Measurements from ENCODE around the gene IQCH.

IQCH gene

DNA sequence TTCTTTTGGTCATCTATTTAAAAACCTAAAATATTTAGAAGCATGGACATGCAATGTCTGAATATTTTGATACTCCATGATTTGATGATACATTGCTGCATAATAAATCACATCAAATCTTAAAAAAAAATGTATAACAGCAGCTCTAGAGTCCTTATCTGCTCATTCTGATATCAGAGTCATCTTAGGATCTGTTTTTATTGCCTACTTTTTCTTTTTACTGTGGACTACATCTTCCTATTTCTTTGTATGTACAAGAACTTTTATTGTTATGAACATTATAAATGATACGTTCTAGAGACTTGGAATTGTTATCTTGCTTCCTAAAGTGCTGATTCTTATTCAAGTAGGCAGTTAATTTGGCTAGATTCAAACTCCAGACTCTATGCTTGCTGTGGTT is 72.7 kb downstream of the IQCH start:
- Histone ChIP-seq H3K27ac (ENCODE audit: low read length) (no peak overlapping the region), H3K4me3 (ENCODE audit: low read length in 2 of 2) (no peak overlapping the region), H3K4me1 (ENCODE audit: control insufficient read depth, insufficient read depth, low read length) (no peaks in the 10 kb centered on the region), H3K36me3 (ENCODE audit: control insufficient read depth in 2 of 2, insufficient read depth in 2 of 2, low read length in 2 of 2) (no peaks in the 10 kb centered on the region), H3K27me3 (ENCODE audit: control insufficient read depth in 1 of 2, insufficient read depth in 2 of 2, low read length in 2 of 2) (no peaks in the 10 kb centered on the region), H3K9ac (ENCODE audit: low read length in 2 of 2) (no peak overlapping the region), H3K9me3 (ENCODE audit: control insufficient read depth in 2 of 2, low read length in 2 of 2) (no peaks in the 10 kb centered on the region)

DNA sequence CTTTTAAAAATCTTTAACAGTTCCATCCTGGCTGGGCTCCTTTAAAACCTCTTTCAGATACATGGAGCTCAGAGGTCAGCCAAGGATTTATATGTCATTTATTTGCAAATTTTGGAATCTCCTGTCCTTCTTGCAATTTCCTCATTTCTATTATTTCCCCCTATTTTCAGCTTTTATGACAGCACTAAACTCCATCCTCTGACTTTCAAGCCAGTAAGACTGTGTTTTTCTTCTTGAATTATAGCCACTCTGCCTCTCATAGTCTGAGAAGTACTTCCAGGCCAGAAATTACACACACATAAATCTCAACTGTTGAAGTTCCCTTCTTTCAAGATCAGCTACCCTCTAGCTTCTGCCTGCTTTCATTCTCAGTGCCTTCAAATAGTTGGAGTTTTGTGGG is 73.2 kb downstream of the IQCH start:
- Histone ChIP-seq H3K36me3 (ENCODE audit: control insufficient read depth in 2 of 2, insufficient read depth in 2 of 2, low read length in 2 of 2) (no peaks in the 10 kb centered on the region), H3K27me3 (ENCODE audit: control insufficient read depth in 1 of 2, insufficient read depth in 2 of 2, low read length in 2 of 2) (no peaks in the 10 kb centered on the region)

DNA sequence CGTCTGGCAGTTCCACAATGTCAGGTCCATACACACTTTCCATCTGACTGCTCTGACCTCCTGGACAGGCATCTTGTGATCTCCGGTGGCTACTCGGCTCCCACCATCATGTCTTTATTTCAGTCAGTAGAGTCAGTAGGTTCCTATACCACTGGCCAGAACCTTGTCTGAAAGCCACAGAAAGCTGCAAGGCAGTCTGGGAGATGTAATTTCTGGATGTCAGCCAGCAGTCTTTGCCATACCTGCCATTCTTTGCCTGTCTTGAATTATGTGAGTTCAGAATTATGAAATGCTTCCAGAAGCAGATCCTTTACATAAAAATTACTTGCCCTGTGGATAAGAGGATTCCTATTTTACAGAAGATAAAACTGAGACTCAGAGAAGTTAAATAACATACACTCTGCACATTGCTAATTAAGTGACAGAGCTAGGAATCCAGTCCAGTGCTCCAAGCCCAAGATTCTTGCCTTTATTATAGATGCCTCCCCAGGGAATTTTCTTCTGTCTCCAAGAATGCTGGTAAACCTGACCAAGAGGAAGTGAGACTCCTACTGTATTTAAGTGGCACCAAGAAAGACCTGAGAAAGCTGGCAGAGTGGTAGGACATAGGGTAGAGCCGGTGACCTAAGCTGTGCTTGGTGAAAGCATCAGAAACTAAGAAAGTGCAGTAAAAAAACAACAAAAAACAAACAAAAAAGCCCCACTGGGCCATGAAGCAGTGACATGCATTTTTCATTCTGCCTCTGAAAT is 75.6 kb downstream of the IQCH start:
- Histone ChIP-seq H3K27me3 (ENCODE audit: control insufficient read depth in 1 of 2, insufficient read depth in 2 of 2, low read length in 2 of 2) (no peaks in the 10 kb centered on the region), H3K4me3 (ENCODE audit: low read length in 2 of 2) (no peak overlapping the region), H3K36me3 (ENCODE audit: control insufficient read depth in 2 of 2, insufficient read depth in 2 of 2, low read length in 2 of 2) (no peaks in the 10 kb centered on the region), H3K9me3 (ENCODE audit: control insufficient read depth in 2 of 2, low read length in 2 of 2) (no peaks in the 10 kb centered on the region), H3K9ac (ENCODE audit: low read length in 2 of 2) (no peak overlapping the region), H3K27ac (ENCODE audit: low read length) (no peak overlapping the region), H3K4me1 (ENCODE audit: control insufficient read depth, insufficient read depth, low read length) (no peaks in the 10 kb centered on the region)

More for the DNA sequence above, 73.2 kb downstream of the IQCH start:
- no peak overlapping the region for H3K27ac ChIP-seq (ENCODE audit: low read length)
- H3K9ac ChIP-seq (ENCODE audit: low read length in 2 of 2): no peak overlapping the region
- H3K9me3 ChIP-seq (ENCODE audit: control insufficient read depth in 2 of 2, low read length in 2 of 2): no peaks in the 10 kb centered on the region
- no peak overlapping the region for H3K4me3 ChIP-seq (ENCODE audit: low read length in 2 of 2)
- H3K4me1 ChIP-seq (ENCODE audit: control insufficient read depth, insufficient read depth, low read length): no peaks in the 10 kb centered on the region

DNA sequence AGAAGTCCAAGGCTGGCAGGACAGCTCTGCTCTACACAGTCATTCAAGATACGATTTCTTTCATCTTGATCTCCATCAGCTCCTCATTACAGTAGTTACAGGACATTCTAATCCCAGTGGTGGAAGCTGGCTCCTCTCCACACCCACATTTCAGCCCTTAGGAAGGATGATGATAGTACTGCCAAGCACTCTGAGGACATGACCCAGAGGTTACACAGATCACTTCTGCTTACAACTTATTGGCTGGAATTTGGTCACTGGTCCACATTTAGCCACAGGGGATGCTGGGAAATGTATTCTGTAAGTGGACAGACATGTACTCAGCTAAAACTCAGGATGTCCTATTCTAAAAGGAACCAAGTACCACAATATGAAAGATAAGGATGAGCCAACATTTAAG is 77.1 kb downstream of the IQCH start:
- Histone ChIP-seq H3K27ac (ENCODE audit: low read length) (no peak overlapping the region), H3K36me3 (ENCODE audit: control insufficient read depth in 2 of 2, insufficient read depth in 2 of 2, low read length in 2 of 2) (no peaks in the 10 kb centered on the region), H3K4me1 (ENCODE audit: control insufficient read depth, insufficient read depth, low read length) (no peaks in the 10 kb centered on the region), H3K4me3 (ENCODE audit: low read length in 2 of 2) (no peak overlapping the region), H3K27me3 (ENCODE audit: control insufficient read depth in 1 of 2, insufficient read depth in 2 of 2, low read length in 2 of 2) (no peaks in the 10 kb centered on the region), H3K9me3 (ENCODE audit: control insufficient read depth in 2 of 2, low read length in 2 of 2) (no peaks in the 10 kb centered on the region), H3K9ac (ENCODE audit: low read length in 2 of 2) (no peak overlapping the region)

DNA sequence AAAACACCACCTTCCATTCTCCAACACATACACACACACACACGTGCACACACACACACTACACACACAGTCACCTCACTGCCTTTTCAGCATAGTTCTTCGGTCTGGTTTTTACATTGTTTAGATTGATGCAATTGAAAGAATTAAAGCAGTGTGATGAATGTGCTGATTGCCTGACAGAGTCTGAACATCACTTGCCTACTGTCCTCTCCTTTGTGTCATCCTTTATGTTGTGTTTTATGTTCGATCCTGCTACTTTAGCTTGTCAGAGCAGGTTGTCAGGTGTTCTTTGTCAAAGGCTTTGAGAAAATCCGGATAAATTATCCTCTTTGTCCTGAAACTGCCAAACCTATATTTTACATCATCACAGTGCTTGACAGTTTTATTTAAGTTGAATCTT is 80.4 kb downstream of the IQCH start:
- no peak overlapping the region for H3K27ac ChIP-seq (ENCODE audit: low read length)
- no peaks in the 10 kb centered on the region for H3K4me1 ChIP-seq (ENCODE audit: control insufficient read depth, insufficient read depth, low read length)
- H3K4me3 ChIP-seq (ENCODE audit: low read length in 2 of 2): no peak overlapping the region
- no peaks in the 10 kb centered on the region for H3K27me3 ChIP-seq (ENCODE audit: control insufficient read depth in 1 of 2, insufficient read depth in 2 of 2, low read length in 2 of 2)
- H3K36me3 ChIP-seq (ENCODE audit: control insufficient read depth in 2 of 2, insufficient read depth in 2 of 2, low read length in 2 of 2): no peaks in the 10 kb centered on the region
- no peak overlapping the region for H3K9ac ChIP-seq (ENCODE audit: low read length in 2 of 2)
- H3K9me3 ChIP-seq (ENCODE audit: control insufficient read depth in 2 of 2, low read length in 2 of 2): no peaks in the 10 kb centered on the region

DNA sequence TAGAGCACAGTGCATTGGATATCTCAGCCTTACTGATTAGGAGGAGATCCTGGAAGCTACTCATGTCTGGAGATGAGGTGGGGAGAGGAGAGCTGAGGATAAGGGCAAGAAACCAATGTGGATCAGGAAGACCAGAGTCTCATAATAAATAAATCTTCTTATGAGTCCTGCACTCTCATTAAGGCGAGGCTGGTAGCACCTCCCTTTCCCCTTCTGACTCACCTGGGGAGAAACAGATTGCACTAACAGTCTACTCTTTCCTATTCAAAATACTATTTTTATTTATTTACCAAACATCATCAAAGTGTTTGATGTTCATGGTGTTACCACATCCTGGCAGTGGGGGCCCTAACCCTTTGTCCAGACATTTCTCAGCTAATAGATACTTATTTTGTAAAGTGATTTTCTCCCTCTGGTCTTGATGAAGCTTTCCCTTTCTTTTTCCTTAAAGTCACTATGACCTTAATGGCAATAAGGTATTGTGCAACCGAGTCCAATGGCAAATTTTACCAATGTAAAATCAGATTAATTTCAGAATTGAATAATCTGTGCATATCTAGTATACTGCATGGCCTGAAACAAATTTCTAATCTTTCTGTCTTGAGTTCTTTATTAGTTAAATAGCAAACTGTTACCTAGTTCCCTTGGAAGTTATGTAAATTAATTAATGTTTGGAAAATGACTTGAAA is 81.1 kb downstream of the IQCH start:
- Histone ChIP-seq H3K27me3 (ENCODE audit: control insufficient read depth in 1 of 2, insufficient read depth in 2 of 2, low read length in 2 of 2) (no peaks in the 10 kb centered on the region), H3K4me1 (ENCODE audit: control insufficient read depth, insufficient read depth, low read length) (no peaks in the 10 kb centered on the region), H3K4me3 (ENCODE audit: low read length in 2 of 2) (no peak overlapping the region), H3K36me3 (ENCODE audit: control insufficient read depth in 2 of 2, insufficient read depth in 2 of 2, low read length in 2 of 2) (no peaks in the 10 kb centered on the region), H3K9me3 (ENCODE audit: control insufficient read depth in 2 of 2, low read length in 2 of 2) (no peaks in the 10 kb centered on the region), H3K27ac (ENCODE audit: low read length) (no peak overlapping the region), H3K9ac (ENCODE audit: low read length in 2 of 2) (no peak overlapping the region)

DNA sequence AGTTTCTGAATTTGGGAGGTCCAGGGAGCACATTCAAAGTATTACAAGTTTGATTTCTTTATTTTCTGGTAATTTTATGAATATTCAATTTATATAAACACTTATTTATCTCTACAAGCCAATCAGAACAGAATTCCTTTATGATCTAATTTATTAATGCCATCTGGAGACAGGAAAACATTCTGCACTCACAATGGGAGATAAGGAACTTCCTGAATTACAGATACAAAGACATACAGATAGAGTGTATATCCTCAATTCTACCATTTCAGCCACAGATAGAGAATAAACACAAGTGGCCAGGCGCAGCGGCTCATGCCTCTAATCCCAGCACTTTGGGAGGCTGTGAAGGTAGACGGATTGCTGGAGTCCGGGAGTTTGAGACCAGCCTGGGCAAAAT is 86.0 kb downstream of the IQCH start:
- H3K4me3 ChIP-seq (ENCODE audit: low read length in 2 of 2): no peak overlapping the region
- H3K4me1 ChIP-seq (ENCODE audit: control insufficient read depth, insufficient read depth, low read length): no peaks in the 10 kb centered on the region
- no peaks in the 10 kb centered on the region for H3K9me3 ChIP-seq (ENCODE audit: control insufficient read depth in 2 of 2, low read length in 2 of 2)
- H3K27me3 ChIP-seq (ENCODE audit: control insufficient read depth in 1 of 2, insufficient read depth in 2 of 2, low read length in 2 of 2): no peaks in the 10 kb centered on the region
- H3K9ac ChIP-seq (ENCODE audit: low read length in 2 of 2): no peak overlapping the region
- H3K27ac ChIP-seq (ENCODE audit: low read length): no peak overlapping the region
- H3K36me3 ChIP-seq (ENCODE audit: control insufficient read depth in 2 of 2, insufficient read depth in 2 of 2, low read length in 2 of 2): no peaks in the 10 kb centered on the region

DNA sequence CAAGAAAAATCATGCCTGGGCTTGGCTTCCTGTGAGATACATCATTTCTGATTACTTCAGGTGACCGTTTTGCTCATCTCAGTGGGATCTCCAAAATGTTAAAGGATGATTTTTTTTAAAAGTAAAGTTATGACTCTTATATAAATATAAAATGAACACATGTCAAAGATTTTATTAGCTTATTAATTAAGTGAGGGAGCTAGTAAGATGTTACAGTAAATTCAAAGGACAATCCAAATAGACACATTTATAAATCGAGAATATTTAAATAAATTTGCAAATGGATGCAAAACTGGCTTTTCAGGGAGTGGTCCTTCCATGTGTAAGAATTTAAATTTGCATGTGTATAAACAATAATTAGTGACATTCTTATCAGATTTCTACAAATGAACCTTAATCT is 87.0 kb downstream of the IQCH start:
- peaks cover 0 to 3% of the 10 kb centered on the region in 2 donors for H3K9me3 ChIP-seq (ENCODE audit: control insufficient read depth in 2 of 2, low read length in 2 of 2)
- no peak overlapping the region for H3K9ac ChIP-seq (ENCODE audit: low read length in 2 of 2)
- no peak overlapping the region for H3K27ac ChIP-seq (ENCODE audit: low read length)
- no peaks in the 10 kb centered on the region for H3K4me1 ChIP-seq (ENCODE audit: control insufficient read depth, insufficient read depth, low read length)
- no peaks in the 10 kb centered on the region for H3K27me3 ChIP-seq (ENCODE audit: control insufficient read depth in 1 of 2, insufficient read depth in 2 of 2, low read length in 2 of 2)
- no peaks in the 10 kb centered on the region for H3K36me3 ChIP-seq (ENCODE audit: control insufficient read depth in 2 of 2, insufficient read depth in 2 of 2, low read length in 2 of 2)
- H3K4me3 ChIP-seq (ENCODE audit: low read length in 2 of 2): no peak overlapping the region

DNA sequence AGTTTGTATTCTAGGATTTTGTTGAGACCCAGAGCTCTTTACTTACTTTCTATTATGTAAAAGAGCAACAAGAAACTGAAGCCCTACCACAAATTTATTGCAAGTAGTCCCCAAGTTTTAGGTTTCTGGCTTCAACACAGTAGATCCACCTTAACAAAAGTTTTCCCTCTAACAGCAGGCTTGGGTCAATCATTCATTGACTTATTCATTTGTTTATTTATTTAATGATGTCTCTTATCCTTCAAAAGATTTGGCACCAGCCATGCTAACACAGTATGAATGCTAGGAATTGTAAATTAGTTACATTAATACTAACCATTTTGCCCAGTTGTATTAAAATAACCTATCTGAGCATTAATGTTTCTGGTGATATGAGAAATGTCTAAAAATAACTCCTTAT is 88.6 kb downstream of the IQCH start:
- no peak overlapping the region for H3K9ac ChIP-seq (ENCODE audit: low read length in 2 of 2)

DNA sequence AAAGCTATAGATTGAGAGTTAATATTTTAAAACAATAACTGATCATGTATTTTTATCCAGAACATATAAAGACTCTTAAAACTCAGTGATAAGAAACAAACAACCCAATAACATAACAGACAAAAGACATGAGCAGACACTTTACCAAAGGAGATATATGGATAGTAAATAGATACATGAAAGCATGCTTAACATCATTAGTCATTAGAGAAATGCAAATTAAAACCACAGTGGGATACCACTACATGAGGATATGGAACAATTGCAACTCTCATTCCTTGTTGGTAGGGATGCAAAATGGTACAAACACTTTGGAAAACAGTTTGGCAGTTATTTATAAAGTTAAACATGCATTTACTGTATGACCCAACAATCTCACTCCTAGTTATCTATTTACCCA is 95.0 kb downstream of the IQCH start:
- Histone ChIP-seq H3K9ac (ENCODE audit: low read length in 2 of 2) (no peak overlapping the region), H3K9me3 (ENCODE audit: control insufficient read depth in 2 of 2, low read length in 2 of 2) (peaks cover 0 to 14% of the 10 kb centered on the region in 2 donors), H3K27ac (ENCODE audit: low read length) (no peak overlapping the region), H3K4me1 (ENCODE audit: control insufficient read depth, insufficient read depth, low read length) (no peaks in the 10 kb centered on the region), H3K4me3 (ENCODE audit: low read length in 2 of 2) (no peak overlapping the region), H3K36me3 (ENCODE audit: control insufficient read depth in 2 of 2, insufficient read depth in 2 of 2, low read length in 2 of 2) (no peaks in the 10 kb centered on the region), H3K27me3 (ENCODE audit: control insufficient read depth in 1 of 2, insufficient read depth in 2 of 2, low read length in 2 of 2) (no peaks in the 10 kb centered on the region)

More for the DNA sequence above, 88.6 kb downstream of the IQCH start:
- no peak overlapping the region for H3K27ac ChIP-seq (ENCODE audit: low read length)
- H3K9me3 ChIP-seq (ENCODE audit: control insufficient read depth in 2 of 2, low read length in 2 of 2): peaks cover 0 to 3% of the 10 kb centered on the region in 2 donors
- no peaks in the 10 kb centered on the region for H3K36me3 ChIP-seq (ENCODE audit: control insufficient read depth in 2 of 2, insufficient read depth in 2 of 2, low read length in 2 of 2)
- H3K4me1 ChIP-seq (ENCODE audit: control insufficient read depth, insufficient read depth, low read length): no peaks in the 10 kb centered on the region
- no peak overlapping the region for H3K4me3 ChIP-seq (ENCODE audit: low read length in 2 of 2)
- no peaks in the 10 kb centered on the region for H3K27me3 ChIP-seq (ENCODE audit: control insufficient read depth in 1 of 2, insufficient read depth in 2 of 2, low read length in 2 of 2)

DNA sequence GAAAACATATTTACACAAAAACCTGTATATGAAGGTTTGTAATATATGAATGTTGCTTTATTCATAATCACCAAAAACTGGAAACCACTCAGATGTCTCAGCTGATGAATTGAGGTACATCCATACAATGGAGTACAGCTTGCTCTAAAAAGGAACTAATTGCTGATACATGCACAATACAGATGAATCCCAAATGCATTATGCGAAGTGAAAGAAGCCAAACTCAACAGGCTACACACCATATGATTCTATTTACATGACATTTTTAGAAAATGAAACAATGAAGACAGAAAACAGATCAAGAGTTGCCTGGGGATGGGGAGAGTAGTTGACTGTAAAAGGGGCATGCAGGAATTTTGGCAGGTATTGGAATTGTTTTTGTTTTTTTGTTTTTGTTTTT is 95.5 kb downstream of the IQCH start:
- no peak overlapping the region for H3K27ac ChIP-seq (ENCODE audit: low read length)
- H3K9me3 ChIP-seq (ENCODE audit: control insufficient read depth in 2 of 2, low read length in 2 of 2): peaks cover 0 to 14% of the 10 kb centered on the region in 2 donors
- no peak overlapping the region for H3K4me3 ChIP-seq (ENCODE audit: low read length in 2 of 2)

More for the DNA sequence above, 95.5 kb downstream of the IQCH start:
- no peak overlapping the region for H3K9ac ChIP-seq (ENCODE audit: low read length in 2 of 2)
- H3K27me3 ChIP-seq (ENCODE audit: control insufficient read depth in 1 of 2, insufficient read depth in 2 of 2, low read length in 2 of 2): no peaks in the 10 kb centered on the region
- no peaks in the 10 kb centered on the region for H3K36me3 ChIP-seq (ENCODE audit: control insufficient read depth in 2 of 2, insufficient read depth in 2 of 2, low read length in 2 of 2)
- no peaks in the 10 kb centered on the region for H3K4me1 ChIP-seq (ENCODE audit: control insufficient read depth, insufficient read depth, low read length)

Measured in stomach smooth muscle (tissue), 2 donors.